Stimulated activated naive B cell treated with anti-CD40 and anti-IgM and Interleukin-4, amounts not matched to agents 10 μg/mL and 1 μg/mL and 100 μg/mL, for 72 hours (primary cell): Measurements from ENCODE around the gene DEPDC5.
"Not testable (repeated sequence)": the region's sequence is repeated elsewhere in the genome, so short reads cannot be mapped to it uniquely, and the experiment has no call there.

ENCODE experiments used
- ATAC-seq, 2 donors: fragments of 150-1000 bp; cut with Tn5 transposase; replicated peaks; 2 replicates each; pipeline ENCODE4 v1.10.0; 2021; ENCODE audit warnings: moderate library complexity in 1 of 2
- DNase-seq: peaks from one replicate; pipeline ENCODE4 v3.0.0; 2021
- H3K27ac Mint-ChIP-seq: one replicate; pipeline ENCODE4 v1.8.0; 2022; ENCODE audit warnings: mild to moderate bottlenecking, mixed read lengths
- H3K27me3 Mint-ChIP-seq, 2 donors: one replicate each; pipeline ENCODE4 v1.8.0; 2022; ENCODE audit warnings: mixed read lengths in 2 of 2
- H3K36me3 Mint-ChIP-seq, 2 donors: one replicate each; pipeline ENCODE4 v1.8.0; 2022; ENCODE audit warnings: mixed read lengths in 2 of 2, mild to moderate bottlenecking in 1 of 2
- H3K4me1 Mint-ChIP-seq, 2 donors: one replicate each; pipeline ENCODE4 v1.8.0; 2022; ENCODE audit warnings: mixed read lengths in 2 of 2, mild to moderate bottlenecking in 1 of 2
- H3K4me3 Mint-ChIP-seq, 2 donors: one replicate each; pipeline ENCODE4 v1.8.0; 2022; ENCODE audit warnings: mild to moderate bottlenecking in 2 of 2, mixed read lengths in 2 of 2, moderate library complexity in 1 of 2
- H3K9me3 Mint-ChIP-seq, 2 donors: one replicate each; pipeline ENCODE4 v1.8.0; 2022; ENCODE audit warnings: mixed read lengths in 2 of 2, mild to moderate bottlenecking in 1 of 2

Gene DEPDC5

DNA sequence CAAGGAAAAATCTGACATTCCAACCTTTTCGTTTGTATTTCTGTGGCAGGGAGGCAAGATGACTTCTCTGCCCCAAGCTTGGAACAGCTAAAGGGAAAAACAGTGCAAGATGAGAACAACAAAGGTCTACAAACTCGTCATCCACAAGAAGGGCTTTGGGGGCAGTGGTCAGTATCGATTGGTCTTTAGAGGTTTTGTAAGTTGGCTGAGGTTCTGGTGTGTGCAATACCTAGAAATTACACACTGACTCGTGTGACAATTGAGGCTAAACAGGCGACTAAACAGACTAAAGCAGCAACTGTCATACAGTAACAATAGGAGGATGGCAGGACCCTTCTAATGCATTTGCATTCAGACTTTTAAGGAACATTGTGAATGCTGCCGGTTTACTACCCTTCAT lies 994 bp downstream of the DEPDC5 start:
- ATAC-seq = no peak
- no peaks in the 10 kb centered on the region for H3K27me3 Mint-ChIP-seq
- no peaks in the 10 kb centered on the region for H3K9me3 Mint-ChIP-seq
- H3K4me1 Mint-ChIP-seq = peaks cover 24 to 42% of the 10 kb centered on the region in 2 donors
- H3K4me3 Mint-ChIP-seq = peak overlapping the region; percentile 87 to 93
- peak overlapping the region; percentile 99 for H3K27ac Mint-ChIP-seq
- DNase-seq = no peak
- H3K36me3 Mint-ChIP-seq = peaks cover 0 to 12% of the 10 kb centered on the region in 2 donors

DNA sequence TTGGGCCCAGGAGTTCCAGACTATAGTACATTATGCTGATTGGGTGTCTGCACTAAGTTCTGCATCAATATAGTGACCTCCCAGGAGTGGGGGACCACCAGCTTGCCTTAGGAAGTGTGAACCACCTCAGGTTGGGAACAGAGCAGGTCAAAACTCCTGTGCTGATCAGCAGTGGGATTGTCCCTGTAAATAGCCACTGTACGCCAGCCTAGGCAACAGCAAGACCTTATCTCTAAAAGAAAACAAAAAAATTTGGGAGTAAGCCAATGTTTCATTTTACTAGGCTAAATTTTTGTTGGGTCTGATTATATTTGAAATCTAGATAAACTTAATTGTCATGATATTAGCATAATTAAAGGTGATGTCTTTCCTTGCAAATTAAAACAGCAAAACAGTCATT lies 3.4 kb downstream of the DEPDC5 start:
- Mint-ChIP-seq H3K36me3 (peaks cover 6 to 16% of the 10 kb centered on the region in 2 donors), H3K4me3 (no peak overlapping the region), H3K27me3 (no peaks in the 10 kb centered on the region), H3K27ac (peak overlapping the region; percentile 47), H3K9me3 (no peaks in the 10 kb centered on the region), H3K4me1 (peaks cover 19 to 33% of the 10 kb centered on the region in 2 donors)
- no peak for ATAC-seq
- DNase-seq = no peak

DNA sequence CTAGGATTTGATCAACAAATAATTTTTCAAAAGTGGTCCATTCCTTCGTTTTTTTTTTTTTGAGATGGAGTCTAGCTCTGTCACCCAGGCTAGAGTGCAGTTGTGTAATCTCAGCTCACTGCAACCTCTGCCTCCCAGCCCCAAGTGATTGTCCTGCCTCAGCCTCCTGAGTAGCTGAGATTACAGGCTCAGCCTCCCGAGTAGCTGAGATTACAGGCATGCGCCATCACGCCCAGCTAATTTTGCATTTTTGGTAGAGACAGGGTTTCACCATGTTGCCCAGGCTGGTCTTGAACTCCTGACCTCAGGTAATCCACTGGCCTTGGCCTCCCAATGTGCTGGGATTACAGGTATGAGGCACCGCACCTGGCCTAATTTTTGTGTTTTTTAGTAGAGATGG lies 5.0 kb downstream of the DEPDC5 start:
- not testable (repeated sequence) for H3K9me3 Mint-ChIP-seq, ATAC-seq, H3K27ac Mint-ChIP-seq, DNase-seq, H3K4me3 Mint-ChIP-seq, H3K27me3 Mint-ChIP-seq
- Mint-ChIP-seq H3K4me1 (peaks cover 15 to 20% of the 10 kb centered on the region in 2 donors), H3K36me3 (peaks cover 10 to 20% of the 10 kb centered on the region in 2 donors)

DNA sequence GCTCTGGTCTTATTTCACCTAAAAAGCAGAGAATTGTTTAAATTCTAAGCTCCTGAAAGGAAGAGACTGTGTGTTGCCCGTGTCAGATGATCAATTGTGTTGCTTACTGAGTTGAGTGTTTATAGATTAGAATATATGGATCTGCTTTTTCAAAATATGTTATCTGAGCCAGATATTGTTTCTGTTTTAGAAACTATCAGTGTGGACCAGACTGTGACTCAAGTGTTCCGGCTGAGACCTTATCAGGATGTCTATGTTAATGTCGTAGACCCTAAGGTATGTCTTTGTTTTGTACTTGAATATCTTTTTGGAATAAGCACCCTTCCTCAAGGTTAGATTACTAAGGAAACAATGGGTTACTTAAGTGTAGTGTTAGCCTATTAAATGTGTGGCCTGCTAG lies 11.0 kb downstream of the DEPDC5 start:
- Mint-ChIP-seq H3K27ac (no peak overlapping the region), H3K36me3 (peaks cover 25 to 34% of the 10 kb centered on the region in 2 donors), H3K27me3 (no peaks in the 10 kb centered on the region), H3K4me1 (peaks cover 2 to 17% of the 10 kb centered on the region in 2 donors), H3K4me3 (no peak overlapping the region), H3K9me3 (no peaks in the 10 kb centered on the region)
- no peak for ATAC-seq
- DNase-seq = no peak

DNA sequence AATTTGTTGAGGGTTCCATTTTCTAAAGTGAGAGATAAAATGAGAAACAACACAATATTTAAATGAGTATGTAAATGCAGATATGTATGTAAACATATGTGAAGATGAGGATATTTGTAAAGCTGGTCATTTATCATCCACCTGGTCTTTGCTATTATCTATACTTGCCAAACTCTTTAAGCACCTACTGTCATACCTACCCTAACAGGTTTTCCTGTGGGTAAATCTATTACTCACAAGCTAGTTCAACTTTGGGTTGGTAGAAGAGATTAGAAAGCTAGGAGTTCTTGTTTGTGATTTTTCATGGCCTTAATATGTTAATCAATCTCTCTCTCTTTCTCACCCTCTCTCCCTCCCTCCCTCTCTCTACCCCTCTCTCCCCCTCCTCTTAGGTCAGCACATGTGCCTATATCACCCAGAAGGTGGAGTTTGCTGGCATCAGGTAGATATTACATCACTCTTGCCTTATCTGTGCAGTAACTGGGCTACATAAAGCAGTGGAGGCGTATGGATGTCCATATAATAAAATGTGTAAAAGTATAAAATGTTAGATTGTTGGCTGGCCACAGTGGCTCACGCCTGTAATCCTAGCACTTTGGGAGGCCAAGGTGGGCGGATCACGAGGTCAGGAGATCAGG lies 14.7 kb downstream of the DEPDC5 start:
- Mint-ChIP-seq H3K27me3 (no peaks in the 10 kb centered on the region), H3K4me1 (peaks cover 2 to 17% of the 10 kb centered on the region in 2 donors), H3K27ac (peak overlapping the region; percentile 86), H3K4me3 (no peak overlapping the region), H3K9me3 (no peaks in the 10 kb centered on the region), H3K36me3 (peaks cover 18 to 32% of the 10 kb centered on the region in 2 donors)
- no peak for DNase-seq
- peak in 1 of 2 donors; percentile 27 for ATAC-seq

DNA sequence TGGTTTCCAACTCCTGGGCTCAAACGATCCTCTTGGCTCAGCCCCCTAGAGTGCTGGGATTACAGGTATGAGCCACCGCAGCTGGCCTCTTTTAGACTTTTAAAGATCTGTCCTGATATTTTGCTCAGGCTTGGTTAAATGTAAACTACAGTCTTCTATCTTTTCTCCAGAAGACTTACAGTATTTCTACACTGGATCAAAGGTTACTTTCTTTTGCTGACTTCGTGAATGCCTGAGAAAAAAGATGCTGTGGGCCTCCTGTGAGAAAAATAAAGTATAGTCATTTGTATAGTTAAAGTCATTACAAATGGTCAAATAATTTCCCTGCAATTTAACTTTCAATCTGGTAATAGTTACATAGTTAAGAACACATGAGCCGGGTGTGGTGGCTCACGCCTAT lies 19.6 kb downstream of the DEPDC5 start:
- Mint-ChIP-seq H3K4me3 (no peak overlapping the region), H3K36me3 (peaks cover 20 to 32% of the 10 kb centered on the region in 2 donors), H3K27me3 (no peaks in the 10 kb centered on the region), H3K4me1 (peaks cover 2 to 7% of the 10 kb centered on the region in 2 donors), H3K9me3 (no peaks in the 10 kb centered on the region), H3K27ac (no peak overlapping the region)
- DNase-seq (no peak), ATAC-seq (no peak)

DNA sequence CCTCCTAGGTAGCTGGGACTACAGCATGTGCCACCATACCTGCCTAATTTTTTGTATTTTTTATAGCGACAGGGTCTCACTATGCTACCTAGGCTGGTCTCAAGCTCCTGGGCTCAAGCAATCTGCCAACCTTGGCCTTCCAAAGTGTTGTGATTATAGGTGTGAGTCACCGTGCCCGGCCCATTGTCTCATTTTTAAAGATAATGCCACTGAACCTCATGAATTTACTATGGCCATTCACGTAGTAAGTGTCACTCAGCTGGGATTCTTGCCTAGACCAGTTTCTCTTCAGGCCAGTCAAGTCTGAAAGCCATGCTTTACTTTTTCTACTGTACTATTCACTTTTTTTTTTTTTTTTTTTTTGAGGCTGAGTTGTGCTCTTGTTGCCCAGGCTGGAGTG lies 22.4 kb downstream of the DEPDC5 start:
- DNase-seq (no peak), ATAC-seq (no peak)
- Mint-ChIP-seq H3K36me3 (peaks cover 36 to 41% of the 10 kb centered on the region in 2 donors), H3K27ac (no peak overlapping the region), H3K9me3 (no peaks in the 10 kb centered on the region), H3K27me3 (no peaks in the 10 kb centered on the region), H3K4me1 (no peaks in the 10 kb centered on the region), H3K4me3 (no peak overlapping the region)

DNA sequence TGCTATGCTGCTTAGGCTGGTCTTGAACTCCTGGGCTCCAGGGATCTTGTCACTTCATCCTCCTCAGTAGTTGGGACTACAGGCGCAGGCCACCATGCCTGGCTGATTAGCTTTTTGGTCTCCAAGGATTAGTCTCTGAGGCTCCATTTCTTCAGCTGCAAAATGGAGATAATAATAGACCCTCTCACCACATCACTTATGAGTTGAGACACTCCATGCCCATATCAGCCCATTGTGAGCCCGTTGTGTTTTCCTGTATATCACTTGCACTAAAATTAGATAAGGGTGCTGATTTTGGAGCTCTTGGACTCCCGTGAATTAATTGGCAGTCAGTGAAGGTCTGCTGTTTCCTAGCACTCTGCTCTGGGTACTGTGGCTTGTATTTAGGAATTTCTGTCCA lies 36.0 kb downstream of the DEPDC5 start:
- DNase-seq (no peak), ATAC-seq (no peak)
- H3K4me1 Mint-ChIP-seq = peaks cover 12 to 14% of the 10 kb centered on the region in 2 donors
- H3K36me3 Mint-ChIP-seq = peaks cover 11 to 25% of the 10 kb centered on the region in 2 donors
- no peaks in the 10 kb centered on the region for H3K27me3 Mint-ChIP-seq
- no peaks in the 10 kb centered on the region for H3K9me3 Mint-ChIP-seq
- H3K4me3 Mint-ChIP-seq = no peak overlapping the region
- peak overlapping the region; percentile 65 for H3K27ac Mint-ChIP-seq

DNA sequence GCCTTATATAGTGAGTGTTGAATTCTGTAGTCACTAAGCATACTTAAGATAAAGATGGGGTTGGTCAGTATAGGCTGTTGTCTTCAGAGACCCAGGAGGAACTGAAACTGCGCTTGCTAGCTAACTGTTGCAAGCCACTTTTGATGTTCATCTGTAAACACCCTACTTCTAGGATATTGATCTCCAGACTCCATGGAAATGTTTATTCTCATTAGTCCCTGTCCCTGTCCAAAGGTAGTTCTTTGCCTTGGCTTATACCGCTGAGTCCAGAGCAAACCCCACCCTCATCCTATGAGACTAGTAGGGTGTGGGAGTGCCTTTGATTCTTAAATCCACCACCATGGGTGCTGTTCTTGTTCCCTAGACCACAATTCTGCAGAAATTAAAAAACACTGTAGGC lies 36.4 kb downstream of the DEPDC5 start:
- Mint-ChIP-seq H3K4me3 (no peak overlapping the region), H3K4me1 (peaks cover 12 to 14% of the 10 kb centered on the region in 2 donors), H3K36me3 (peaks cover 11 to 25% of the 10 kb centered on the region in 2 donors), H3K9me3 (no peaks in the 10 kb centered on the region), H3K27ac (peak overlapping the region; percentile 65), H3K27me3 (no peaks in the 10 kb centered on the region)
- DNase-seq (no peak), ATAC-seq (peak; percentile 85 to 88)

DNA sequence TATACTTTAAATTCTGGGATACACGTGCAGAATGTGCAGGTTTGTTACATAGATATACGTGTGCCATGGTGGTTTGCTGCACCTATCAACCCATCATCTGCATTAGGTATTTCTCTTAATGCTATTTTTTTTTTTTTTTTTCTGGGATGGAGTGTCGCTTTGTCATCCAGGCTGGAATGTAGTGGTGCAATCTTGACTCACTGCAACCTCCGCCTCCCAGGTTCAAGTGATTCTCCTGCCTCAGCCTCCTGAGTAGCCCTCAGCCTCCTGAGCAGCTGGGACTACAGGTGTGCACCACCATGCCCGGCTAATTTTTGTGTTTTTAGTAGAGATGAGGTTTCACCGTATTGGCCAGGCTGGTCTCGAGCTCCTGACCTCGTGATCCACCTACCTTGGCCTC lies 45.5 kb downstream of the DEPDC5 start:
- H3K4me3 Mint-ChIP-seq, H3K4me1 Mint-ChIP-seq, ATAC-seq, H3K27me3 Mint-ChIP-seq, H3K27ac Mint-ChIP-seq, DNase-seq, H3K9me3 Mint-ChIP-seq: not testable (repeated sequence)
- H3K36me3 Mint-ChIP-seq = peaks cover 35 to 37% of the 10 kb centered on the region in 2 donors

DNA sequence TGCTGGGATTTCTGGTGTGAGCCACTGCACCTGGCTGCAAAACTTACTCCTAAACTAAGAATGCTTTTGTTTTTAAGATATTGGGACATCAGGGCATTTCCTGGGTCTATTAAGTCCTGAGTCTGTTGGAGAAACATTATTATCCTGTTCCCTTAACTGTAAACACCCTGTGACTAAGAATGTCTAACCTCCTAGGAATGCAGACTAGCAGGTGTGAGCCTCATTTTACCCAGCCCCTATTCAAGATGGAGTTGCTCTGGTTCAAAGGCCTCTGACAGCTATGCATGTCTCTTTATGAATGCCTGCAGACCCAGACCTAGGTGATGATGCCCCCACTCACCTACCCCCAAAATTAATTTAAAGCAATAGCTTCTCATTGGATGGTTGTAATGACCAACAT lies 46.2 kb downstream of the DEPDC5 start:
- Mint-ChIP-seq H3K4me1 (peaks cover 0 to 5% of the 10 kb centered on the region in 2 donors), H3K27me3 (no peaks in the 10 kb centered on the region), H3K4me3 (no peak overlapping the region), H3K9me3 (no peaks in the 10 kb centered on the region), H3K27ac (no peak overlapping the region), H3K36me3 (peaks cover 36 to 37% of the 10 kb centered on the region in 2 donors)
- no peak for ATAC-seq
- no peak for DNase-seq

DNA sequence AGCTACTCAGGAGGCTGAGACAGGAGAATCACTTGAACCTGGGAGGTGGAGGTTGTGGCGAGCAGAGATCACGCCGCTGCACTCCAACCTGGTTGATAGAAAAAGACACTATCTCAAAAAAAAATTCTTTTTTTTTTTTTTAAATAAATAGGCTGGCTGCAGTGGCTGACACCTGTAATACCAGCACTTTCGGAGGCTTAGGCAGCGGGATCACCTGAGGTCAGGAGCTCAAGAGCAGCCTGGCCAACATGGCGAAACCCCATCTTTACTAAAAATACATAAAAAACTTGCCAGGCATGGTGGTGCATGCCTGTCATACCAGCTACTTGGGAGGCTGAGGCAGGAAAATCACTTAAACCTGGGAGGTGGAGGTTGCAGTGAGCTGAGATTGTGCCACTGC lies 47.0 kb downstream of the DEPDC5 start:
- DNase-seq, ATAC-seq, H3K27me3 Mint-ChIP-seq, H3K4me3 Mint-ChIP-seq, H3K27ac Mint-ChIP-seq, H3K9me3 Mint-ChIP-seq, H3K4me1 Mint-ChIP-seq: not testable (repeated sequence)
- H3K36me3 Mint-ChIP-seq = peaks cover 33 to 36% of the 10 kb centered on the region in 2 donors

DNA sequence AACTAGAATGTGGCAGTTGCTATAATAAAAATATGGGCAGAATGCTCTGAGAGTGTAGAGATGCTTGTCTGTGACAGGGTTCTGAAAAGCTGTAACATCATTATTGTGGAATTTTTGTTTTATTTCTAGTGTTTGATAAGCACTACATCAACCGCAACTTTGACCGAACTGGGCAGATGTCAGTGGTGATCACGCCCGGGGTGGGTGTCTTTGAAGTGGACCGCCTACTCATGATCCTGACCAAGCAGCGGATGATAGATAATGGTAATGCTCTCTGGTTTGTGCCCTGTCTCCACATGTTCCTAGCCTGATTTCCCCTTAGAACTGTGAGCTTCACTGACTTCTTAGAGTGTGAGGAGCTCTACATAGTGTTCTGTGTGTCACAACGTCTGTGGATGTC lies 48.8 kb downstream of the DEPDC5 start:
- Mint-ChIP-seq H3K4me3 (no peak overlapping the region), H3K9me3 (no peaks in the 10 kb centered on the region), H3K36me3 (peaks cover 27 to 40% of the 10 kb centered on the region in 2 donors), H3K27me3 (no peaks in the 10 kb centered on the region), H3K27ac (no peak overlapping the region), H3K4me1 (no peaks in the 10 kb centered on the region)
- ATAC-seq = no peak
- no peak for DNase-seq

DNA sequence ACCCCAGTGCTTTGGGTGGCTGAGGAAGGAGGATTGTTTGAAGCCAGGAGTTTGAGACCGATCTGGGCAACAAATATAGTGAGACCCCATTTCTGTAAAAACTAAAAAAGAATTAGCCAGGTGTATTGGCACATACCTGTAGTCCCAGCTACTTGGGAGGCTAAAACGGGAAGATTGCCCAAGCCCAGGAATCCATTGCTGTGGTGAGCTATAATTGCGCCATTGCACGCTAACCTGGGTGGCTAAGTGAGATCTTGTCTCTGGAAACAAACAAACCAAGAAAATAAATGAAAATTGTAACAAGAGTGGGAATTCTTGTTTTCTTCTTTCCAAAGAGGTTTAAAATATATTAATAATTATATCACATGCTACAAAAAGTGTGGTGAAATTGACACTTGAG lies 52.9 kb downstream of the DEPDC5 start:
- no peaks in the 10 kb centered on the region for H3K4me1 Mint-ChIP-seq
- H3K9me3 Mint-ChIP-seq = no peaks in the 10 kb centered on the region
- H3K27me3 Mint-ChIP-seq = no peaks in the 10 kb centered on the region
- H3K27ac Mint-ChIP-seq = no peak overlapping the region
- peaks cover 36 to 59% of the 10 kb centered on the region in 2 donors for H3K36me3 Mint-ChIP-seq
- DNase-seq (no peak), ATAC-seq (no peak)
- no peak overlapping the region for H3K4me3 Mint-ChIP-seq

DNA sequence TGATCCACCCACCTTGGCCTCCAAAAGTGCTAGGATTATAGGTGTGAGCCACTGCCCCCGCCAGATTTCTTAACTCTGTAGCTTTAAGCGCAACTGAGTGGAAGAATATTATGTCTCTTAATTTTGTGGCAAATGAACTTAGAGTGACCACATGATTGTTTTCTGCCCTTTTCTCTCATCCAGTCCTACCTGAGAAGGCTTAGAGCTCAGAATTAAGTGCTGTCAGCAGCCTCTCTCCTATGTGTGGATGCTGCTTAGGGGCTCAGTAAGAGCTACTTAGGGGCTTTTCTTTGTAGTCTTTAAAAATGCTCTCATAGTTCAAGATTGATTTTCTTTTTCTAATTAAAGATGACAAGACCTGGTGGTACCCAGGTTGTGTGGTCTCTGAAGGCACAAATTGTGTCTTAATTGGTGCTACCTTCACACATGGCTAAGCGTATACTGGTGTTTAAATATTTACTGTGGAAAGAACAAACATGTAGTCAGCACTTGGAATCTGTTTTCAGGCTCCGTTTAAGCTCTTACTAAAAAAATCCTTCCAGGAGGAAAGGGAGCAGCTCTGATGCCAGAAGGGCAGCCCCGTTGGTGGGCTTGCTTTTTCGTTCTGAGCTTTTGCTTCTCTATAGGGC lies 59.3 kb downstream of the DEPDC5 start:
- Mint-ChIP-seq H3K4me3 (no peak overlapping the region), H3K27ac (no peak overlapping the region), H3K4me1 (no peaks in the 10 kb centered on the region), H3K36me3 (peaks cover 40 to 55% of the 10 kb centered on the region in 2 donors), H3K27me3 (no peaks in the 10 kb centered on the region), H3K9me3 (no peaks in the 10 kb centered on the region)
- no peak for DNase-seq
- ATAC-seq = no peak
